ENCODE measurements around the gene UQCRHL.
"Not testable (repeated sequence)": the region's sequence is repeated elsewhere in the genome, so short reads cannot be mapped to it uniquely, and the experiment has no call there.

UQCRHL gene

DNA sequence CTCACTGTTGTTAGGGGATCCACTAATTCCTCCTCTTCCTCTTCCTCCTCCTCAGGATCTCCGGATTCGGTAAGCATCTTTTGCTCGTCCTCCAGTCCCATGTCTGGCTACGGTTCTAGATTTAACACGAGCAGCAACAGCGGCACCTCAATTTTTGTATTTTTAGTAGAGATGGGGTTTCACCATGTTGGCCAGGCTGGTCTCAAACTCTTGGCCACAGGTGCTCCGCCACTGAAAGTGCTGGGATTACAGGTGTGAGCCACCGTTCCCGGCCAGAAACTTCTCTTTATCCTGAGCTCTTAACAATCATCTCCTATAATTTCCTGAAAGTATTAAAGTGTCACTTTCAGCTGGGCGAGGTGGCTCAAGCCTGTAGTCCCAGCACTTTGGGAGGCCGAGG is at the start of gene UQCRHL:
Gene UQCRHL (minus strand): TSS at position 101 of the 400 bp plus-strand sequence. CDS start 0 bp downstream, at position 101.
- in situ Hi-C loops (cut with HindIII; ENCODE audit: low sequenced_read_pairs), result not testable (repeated sequence)

GRCh38 chr1:15856888-15857287 is 49.4 kb upstream of the UQCRHL start:
- in situ Hi-C loops (cut with HindIII; ENCODE audit: low sequenced_read_pairs), result no loop called here

DNA sequence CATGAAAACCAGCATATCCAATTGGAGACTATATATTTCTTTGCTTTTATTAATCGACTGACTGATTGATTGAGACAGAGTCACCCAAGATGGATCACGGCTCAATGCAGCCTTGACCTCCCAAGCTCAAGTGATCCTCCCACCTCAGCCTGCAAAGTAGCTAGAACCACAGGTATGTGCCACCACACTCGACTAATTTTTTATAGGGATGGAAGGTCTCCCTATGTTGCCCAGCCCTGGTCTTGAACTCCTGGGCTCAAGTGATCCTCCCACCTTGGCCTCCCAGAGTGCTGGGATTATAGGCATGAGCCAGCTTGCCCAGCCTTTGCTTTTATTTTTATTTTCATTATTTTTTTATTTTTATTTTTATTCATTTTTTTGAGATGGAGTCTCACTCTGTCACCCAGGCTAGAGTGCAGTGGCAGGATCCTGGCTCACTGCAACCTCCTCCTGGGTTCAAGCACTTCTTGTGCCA is 45.4 kb upstream of the UQCRHL start:
- in situ Hi-C loops (cut with HindIII; ENCODE audit: low sequenced_read_pairs), result no loop called here

DNA sequence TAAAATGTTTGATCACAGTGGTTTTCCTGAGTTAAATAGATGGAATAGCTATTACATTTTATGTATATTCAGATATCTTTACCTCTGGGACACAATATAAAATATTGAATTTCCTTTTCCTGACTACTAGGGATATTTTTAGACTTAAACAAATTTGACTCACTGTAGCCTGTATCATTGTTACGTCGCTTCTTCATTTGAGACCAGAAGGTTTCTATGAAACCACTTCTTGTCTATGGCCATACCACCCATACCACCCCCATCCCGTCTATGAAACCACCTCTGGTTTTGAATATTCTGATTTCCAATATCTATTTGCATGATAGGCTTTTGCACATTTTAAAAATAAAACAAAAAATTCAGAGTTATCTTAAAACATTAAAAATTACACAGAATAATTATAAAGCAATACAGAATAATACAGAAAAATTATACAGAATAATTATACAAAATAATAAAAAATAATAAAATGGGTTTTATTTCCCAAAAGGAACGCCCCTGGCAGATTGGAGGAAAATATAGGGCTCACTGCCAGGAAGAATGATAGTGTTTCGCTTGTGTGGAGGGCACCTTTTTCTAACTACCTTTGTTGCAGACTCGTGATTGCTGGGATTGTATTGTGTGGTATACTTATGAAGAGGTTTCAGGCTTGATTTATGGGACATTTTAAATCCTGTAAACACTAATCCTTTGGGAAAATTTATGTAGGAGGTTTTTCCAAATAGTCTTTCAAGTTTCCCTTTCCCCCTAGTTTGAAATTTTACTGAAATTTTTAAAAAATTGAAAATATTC is 44.8 kb upstream of the UQCRHL start:
- in situ Hi-C loops (cut with HindIII; ENCODE audit: low sequenced_read_pairs), result no loop called here

GRCh38 chr1:15851210-15852035 is 44.0 kb upstream of the UQCRHL start:
- in situ Hi-C loops (cut with HindIII; ENCODE audit: low sequenced_read_pairs), result no loop called here

DNA sequence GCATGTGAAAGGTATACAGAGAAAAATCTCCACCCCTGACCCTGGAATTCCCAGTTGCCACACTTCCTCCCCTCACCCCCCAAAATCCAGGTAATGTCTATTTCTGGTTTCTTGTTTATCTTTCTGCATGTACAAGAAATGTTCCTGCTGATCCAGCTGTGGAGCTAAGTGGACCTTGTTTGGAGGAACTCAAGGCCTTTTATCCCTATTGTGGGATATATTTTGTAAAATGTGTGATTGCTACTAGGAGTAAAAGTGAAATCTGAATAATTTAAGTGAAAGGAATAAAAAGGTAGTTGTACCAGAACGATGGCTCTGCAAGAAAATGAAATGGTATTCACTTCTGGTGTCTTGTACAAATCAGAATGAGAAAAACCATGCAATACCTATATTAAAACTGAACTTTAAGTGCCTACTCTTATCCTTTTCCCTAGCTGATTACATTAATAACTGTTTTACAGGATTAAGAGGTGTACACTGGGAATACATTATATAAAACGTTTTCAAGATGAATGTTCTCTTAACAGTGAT is 43.1 kb upstream of the UQCRHL start:
- in situ Hi-C loops (cut with HindIII; ENCODE audit: low sequenced_read_pairs), result no loop called here

DNA sequence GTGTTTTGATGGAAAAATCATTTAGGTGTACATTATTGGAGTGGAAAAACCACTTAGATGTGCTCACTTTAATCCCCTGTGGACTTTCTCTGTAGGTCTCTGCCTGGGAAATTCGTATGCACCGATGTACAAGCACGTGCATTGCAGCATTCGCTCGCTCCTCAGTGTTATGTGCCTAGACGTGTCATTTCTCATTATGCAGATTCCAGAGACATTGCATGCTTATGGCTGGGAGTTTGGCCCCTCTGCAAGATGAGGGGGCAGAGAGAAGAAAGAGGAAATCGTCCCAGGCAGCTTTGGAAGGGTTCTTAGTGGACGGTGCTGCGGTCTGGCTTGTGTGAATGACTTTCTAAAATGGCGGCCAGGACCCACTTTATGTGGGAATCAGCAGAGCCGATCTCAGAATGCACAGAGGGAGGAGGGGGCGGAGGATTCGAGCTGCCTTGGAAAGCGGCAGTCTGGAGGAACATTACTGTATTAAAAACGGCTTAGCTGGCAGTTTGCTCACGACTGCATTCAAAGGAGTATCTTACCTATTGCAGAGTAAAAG is 42.4 kb upstream of the UQCRHL start:
- in situ Hi-C loops (cut with HindIII; ENCODE audit: low sequenced_read_pairs), result no loop called here

GRCh38 chr1:15848929-15849774 is 41.7 kb upstream of the UQCRHL start:
- in situ Hi-C loops (cut with HindIII; ENCODE audit: low sequenced_read_pairs), result no loop called here

- in situ Hi-C loops (cut with HindIII; ENCODE audit: low sequenced_read_pairs), result no loop called here
Measured at GRCh38 chr1:15848143-15848928, 40.9 kb upstream of the UQCRHL start.

DNA sequence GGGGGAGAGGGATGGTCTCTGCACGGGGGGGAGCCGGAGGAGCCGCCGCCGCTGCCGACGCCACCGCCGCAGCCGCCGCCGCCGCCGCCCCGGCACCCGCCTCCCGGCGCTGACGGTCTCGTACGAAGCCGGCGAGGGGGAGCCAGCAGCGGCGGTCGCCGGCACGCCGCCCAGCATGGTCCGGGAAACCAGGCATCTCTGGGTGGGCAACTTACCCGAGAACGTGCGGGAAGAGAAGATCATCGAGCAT is 40.4 kb upstream of the UQCRHL start:
- in situ Hi-C loops (cut with HindIII; ENCODE audit: low sequenced_read_pairs), result no loop called here

GRCh38 chr1:15847100-15847892 is 39.8 kb upstream of the UQCRHL start, which contains the start of gene SPEN:
Gene SPEN, plus strand, starts transcription at chr1:15847707. Its CDS starts 361 bp downstream, at chr1:15848068.
- in situ Hi-C loops (cut with HindIII; ENCODE audit: low sequenced_read_pairs), result no loop called here

DNA sequence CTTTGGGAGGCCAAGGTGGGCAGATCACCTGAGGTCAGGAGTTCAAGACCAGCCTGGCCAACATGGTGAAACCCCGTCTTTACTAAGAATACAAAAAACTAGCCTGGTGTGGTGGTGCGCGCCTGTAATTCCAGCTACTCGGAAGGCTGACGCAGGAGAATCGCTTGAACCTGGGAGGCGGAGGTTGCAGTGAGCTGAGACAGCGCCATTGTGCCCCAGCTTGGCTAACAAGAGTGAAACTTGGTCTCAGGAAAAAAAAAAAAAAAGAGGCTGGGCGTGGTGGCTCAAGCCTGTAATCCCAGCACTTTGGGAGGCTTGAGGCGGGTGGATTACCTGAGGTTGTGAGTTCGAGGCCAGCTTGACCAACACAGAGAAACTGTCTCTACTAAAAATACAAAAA is 38.6 kb upstream of the UQCRHL start:
- in situ Hi-C loops (cut with HindIII; ENCODE audit: low sequenced_read_pairs), result not testable (repeated sequence)

GRCh38 chr1:15843826-15844572 is 36.5 kb upstream of the UQCRHL start:
- in situ Hi-C loops (cut with HindIII; ENCODE audit: low sequenced_read_pairs), result no loop called here

DNA sequence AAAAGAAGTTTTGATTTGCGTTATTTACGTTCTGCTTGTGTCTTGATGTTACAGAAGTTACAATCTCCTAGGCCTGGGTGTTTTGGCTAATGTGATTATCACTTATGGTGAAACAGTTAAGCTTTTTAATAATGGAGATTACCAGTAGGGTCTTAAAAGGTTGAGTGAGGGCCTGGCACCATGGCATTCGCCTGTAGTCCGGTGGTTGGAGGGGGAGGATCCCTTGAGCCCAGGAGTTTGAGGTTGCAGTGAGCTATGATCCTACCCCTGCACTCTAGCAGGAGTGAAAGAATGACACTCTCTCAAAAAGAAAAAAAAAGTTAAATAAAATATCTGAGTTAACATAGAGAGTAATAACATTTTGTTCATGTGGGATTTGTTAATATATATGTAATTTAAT is 31.3 kb upstream of the UQCRHL start:
- in situ Hi-C loops (cut with HindIII; ENCODE audit: low sequenced_read_pairs), result no loop called here

DNA sequence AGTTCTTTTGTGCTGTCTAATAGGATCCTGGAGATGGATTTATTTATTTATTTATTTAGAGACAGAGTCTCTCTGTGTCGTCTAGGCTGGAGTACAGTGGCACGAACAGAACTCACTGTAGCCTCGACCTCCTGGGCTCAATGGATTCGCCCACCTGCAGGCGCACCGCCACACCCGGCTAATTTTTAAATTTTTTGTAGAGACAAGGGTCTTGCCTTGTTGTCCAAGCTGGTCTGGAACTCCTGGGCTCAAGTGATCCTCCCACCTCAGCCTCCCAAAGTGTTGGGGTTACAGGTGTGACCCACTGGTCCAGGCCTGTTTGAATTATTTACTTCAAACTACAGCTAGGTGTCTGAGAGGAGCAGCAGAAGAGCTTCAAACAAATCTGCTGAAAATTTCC is 30.5 kb upstream of the UQCRHL start:
- in situ Hi-C loops (cut with HindIII; ENCODE audit: low sequenced_read_pairs), result no loop called here

DNA sequence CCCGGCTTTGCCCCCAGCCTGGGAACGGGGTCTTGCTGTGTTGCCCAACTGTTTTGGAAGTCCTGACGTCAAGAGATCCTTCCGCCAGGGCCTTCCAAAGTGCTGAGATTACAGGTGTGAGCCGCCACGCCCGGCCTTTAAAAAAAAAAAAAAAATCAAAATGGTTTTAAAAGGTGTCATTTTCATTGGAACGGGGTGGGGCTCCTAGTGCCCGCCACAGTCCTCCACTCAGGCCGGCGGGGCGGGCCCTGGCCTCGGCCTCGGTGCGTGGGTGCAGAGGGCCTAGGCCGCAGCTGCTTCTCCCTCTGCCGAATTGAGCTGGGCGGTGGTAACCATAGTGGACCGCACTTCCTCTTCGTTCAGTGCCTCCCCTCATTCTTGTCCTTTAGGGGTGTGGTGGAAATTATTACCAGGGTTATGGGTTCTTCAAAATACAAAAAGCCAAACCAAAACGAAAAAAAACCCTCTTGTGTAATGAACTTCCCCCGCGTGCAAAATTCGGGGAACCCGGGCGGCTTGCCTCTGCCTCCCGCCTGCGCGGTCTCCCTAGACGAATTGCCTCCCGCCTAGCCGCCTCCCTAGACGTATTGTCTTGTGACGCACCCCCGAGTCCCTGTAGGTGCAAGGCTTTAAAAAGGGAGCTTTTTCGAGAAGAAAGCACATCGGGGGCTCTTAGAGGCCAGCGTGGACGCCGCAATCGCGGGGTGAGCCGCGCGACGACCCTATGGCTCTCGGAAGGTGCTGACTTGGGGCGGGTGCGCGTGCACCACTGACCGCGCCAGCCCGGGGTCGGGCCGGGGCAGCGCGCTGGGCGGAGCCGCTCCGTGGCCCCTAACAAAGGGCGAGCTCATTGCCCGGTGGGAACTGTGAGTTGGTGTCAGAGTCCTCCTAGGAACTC is 29.6 kb upstream of the UQCRHL start:
- in situ Hi-C loops (cut with HindIII; ENCODE audit: low sequenced_read_pairs), result no loop called here

DNA sequence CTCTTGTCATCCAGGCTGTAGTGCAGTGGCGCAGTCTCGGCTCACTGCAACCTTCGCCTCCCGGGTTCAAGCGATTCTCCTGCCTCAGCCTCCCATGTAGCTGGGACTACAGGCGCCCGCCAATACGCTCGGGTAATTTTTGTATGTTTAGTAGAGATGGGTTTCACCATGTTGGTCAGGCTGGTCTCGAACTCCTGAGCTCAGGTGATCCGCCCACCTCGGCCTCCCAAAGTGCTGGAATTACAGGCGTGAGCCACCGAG is 29.0 kb upstream of the UQCRHL start:
- in situ Hi-C loops (cut with HindIII; ENCODE audit: low sequenced_read_pairs), result not testable (repeated sequence)
